ENCODE measurements around the gene DGKI.
A peak's percentile ranks its signal among the peaks of the same experiment; 100 is the strongest.

Gene DGKI

GRCh38 chr7:137402536-137403352 is 444.0 kb downstream of the DGKI start:
- no peak for DNase-seq

GRCh38 chr7:137399827-137400823 is 446.6 kb downstream of the DGKI start:
- DNase-seq = peak; percentile 21

GRCh38 chr7:137396051-137396450 is 450.7 kb downstream of the DGKI start:
- no peak for DNase-seq

GRCh38 chr7:137395420-137395819 is 451.4 kb downstream of the DGKI start:
- DNase-seq = peak; percentile 25

- no peak for DNase-seq
These were observed 453.2 kb downstream of the DGKI start for GRCh38 chr7:137393570-137393969.

GRCh38 chr7:137390076-137390475 is 456.7 kb downstream of the DGKI start:
- DNase-seq = peak; percentile 92

- no peak for DNase-seq
These were observed 457.9 kb downstream of the DGKI start for GRCh38 chr7:137388916-137389315.

- peak; percentile 23 for DNase-seq
These were observed 459.8 kb downstream of the DGKI start for GRCh38 chr7:137386966-137387365.

- no peak for DNase-seq
These were observed 465.7 kb downstream of the DGKI start for GRCh38 chr7:137381045-137381444.

GRCh38 chr7:137373507-137373906 is 473.3 kb downstream of the DGKI start:
- no peak for DNase-seq

- DNase-seq = no peak
These were observed 475.2 kb downstream of the DGKI start for GRCh38 chr7:137371616-137372015.

GRCh38 chr7:137366995-137367394 is 479.8 kb downstream of the DGKI start:
- no peak for DNase-seq

- DNase-seq = peak; percentile 29
These were observed 483.1 kb downstream of the DGKI start for GRCh38 chr7:137363683-137364082.

GRCh38 chr7:137360087-137360679 is 486.6 kb downstream of the DGKI start:
- peak; percentile 66 for DNase-seq

- DNase-seq = no peak
These were observed 491.8 kb downstream of the DGKI start for GRCh38 chr7:137354961-137355360.

GRCh38 chr7:137354396-137354795 is 492.4 kb downstream of the DGKI start:
- DNase-seq = no peak

- DNase-seq = no peak
These were observed 494.8 kb downstream of the DGKI start for GRCh38 chr7:137351941-137352340.

GRCh38 chr7:137345799-137346449 is 500.9 kb downstream of the DGKI start:
- no peak for DNase-seq

GRCh38 chr7:137343281-137343841 is 503.4 kb downstream of the DGKI start, which contains the start of gene PTN:
Gene PTN (minus strand): TSS chr7:137343733. CDS start chr7:137254973, 88,760 bp downstream.
- DNase-seq = peak; percentile 70

- DNase-seq = no peak
These were observed 503.9 kb downstream of the DGKI start for GRCh38 chr7:137342828-137343261.

- no peak for DNase-seq
These were observed 504.5 kb downstream of the DGKI start for GRCh38 chr7:137342265-137342664.

- DNase-seq = peak; percentile 42
These were observed 508.9 kb downstream of the DGKI start for GRCh38 chr7:137337902-137338301.
